ENCODE results near the gene ANGPTL2.

Gene ANGPTL2

GRCh38 chr9:127077644-127077946, 44.8 kb downstream of the ANGPTL2 start:
- Histone ChIP-seq H3K4me1 (ENCODE audit: control insufficient read depth, insufficient read depth, low read length) (peaks cover 11% of the 10 kb centered on the region), H3K4me3 (ENCODE audit: low read length) (no peak overlapping the region), H3K27me3 (ENCODE audit: control insufficient read depth, insufficient read depth, low read length) (no peaks in the 10 kb centered on the region), H3K27ac (ENCODE audit: low read depth, low read length) (no peak overlapping the region), H3K36me3 (ENCODE audit: control insufficient read depth, insufficient read depth, low read length) (no peaks in the 10 kb centered on the region), H3K9ac (ENCODE audit: low read length) (no peak overlapping the region)

GRCh38 chr9:127076860-127077643, 45.4 kb downstream of the ANGPTL2 start:
- no peak overlapping the region for H3K4me3 ChIP-seq (ENCODE audit: low read length)
- no peaks in the 10 kb centered on the region for H3K27me3 ChIP-seq (ENCODE audit: control insufficient read depth, insufficient read depth, low read length)
- H3K9ac ChIP-seq (ENCODE audit: low read length): no peak overlapping the region
- peaks cover 11% of the 10 kb centered on the region for H3K4me1 ChIP-seq (ENCODE audit: control insufficient read depth, insufficient read depth, low read length)
- H3K36me3 ChIP-seq (ENCODE audit: control insufficient read depth, insufficient read depth, low read length): no peaks in the 10 kb centered on the region
- H3K27ac ChIP-seq (ENCODE audit: low read depth, low read length): no peak overlapping the region

GRCh38 chr9:127075624-127076372, 46.6 kb downstream of the ANGPTL2 start:
- Histone ChIP-seq H3K27me3 (ENCODE audit: control insufficient read depth, insufficient read depth, low read length) (no peaks in the 10 kb centered on the region), H3K4me3 (ENCODE audit: low read length) (no peak overlapping the region), H3K27ac (ENCODE audit: low read depth, low read length) (no peak overlapping the region), H3K4me1 (ENCODE audit: control insufficient read depth, insufficient read depth, low read length) (peaks cover 11% of the 10 kb centered on the region), H3K36me3 (ENCODE audit: control insufficient read depth, insufficient read depth, low read length) (no peaks in the 10 kb centered on the region), H3K9ac (ENCODE audit: low read length) (no peak overlapping the region)

GRCh38 chr9:127074561-127075548, 47.6 kb downstream of the ANGPTL2 start:
- H3K4me3 ChIP-seq (ENCODE audit: low read length): no peak overlapping the region
- H3K9ac ChIP-seq (ENCODE audit: low read length): no peak overlapping the region
- no peak overlapping the region for H3K27ac ChIP-seq (ENCODE audit: low read depth, low read length)
- H3K27me3 ChIP-seq (ENCODE audit: control insufficient read depth, insufficient read depth, low read length): no peaks in the 10 kb centered on the region
- H3K36me3 ChIP-seq (ENCODE audit: control insufficient read depth, insufficient read depth, low read length): no peaks in the 10 kb centered on the region
- peaks cover 11% of the 10 kb centered on the region for H3K4me1 ChIP-seq (ENCODE audit: control insufficient read depth, insufficient read depth, low read length)

GRCh38 chr9:127067603-127068220, 54.7 kb downstream of the ANGPTL2 start:
- Histone ChIP-seq H3K27ac (ENCODE audit: low read depth, low read length) (no peak overlapping the region), H3K4me3 (ENCODE audit: low read length) (no peak overlapping the region), H3K4me1 (ENCODE audit: control insufficient read depth, insufficient read depth, low read length) (no peaks in the 10 kb centered on the region), H3K9ac (ENCODE audit: low read length) (no peak overlapping the region), H3K27me3 (ENCODE audit: control insufficient read depth, insufficient read depth, low read length) (no peaks in the 10 kb centered on the region), H3K36me3 (ENCODE audit: control insufficient read depth, insufficient read depth, low read length) (no peaks in the 10 kb centered on the region)

- no peak overlapping the region for H3K4me3 ChIP-seq (ENCODE audit: low read length)
These were observed 55.6 kb downstream of the ANGPTL2 start for GRCh38 chr9:127066851-127067136.

GRCh38 chr9:127066060-127066850, 56.2 kb downstream of the ANGPTL2 start:
- Histone ChIP-seq H3K9ac (ENCODE audit: low read length) (no peak overlapping the region), H3K27ac (ENCODE audit: low read depth, low read length) (no peak overlapping the region), H3K4me3 (ENCODE audit: low read length) (no peak overlapping the region), H3K27me3 (ENCODE audit: control insufficient read depth, insufficient read depth, low read length) (no peaks in the 10 kb centered on the region), H3K36me3 (ENCODE audit: control insufficient read depth, insufficient read depth, low read length) (no peaks in the 10 kb centered on the region), H3K4me1 (ENCODE audit: control insufficient read depth, insufficient read depth, low read length) (no peaks in the 10 kb centered on the region)

More at GRCh38 chr9:127066851-127067136, 55.6 kb downstream of the ANGPTL2 start:
- no peaks in the 10 kb centered on the region for H3K4me1 ChIP-seq (ENCODE audit: control insufficient read depth, insufficient read depth, low read length)
- no peak overlapping the region for H3K9ac ChIP-seq (ENCODE audit: low read length)
- no peaks in the 10 kb centered on the region for H3K36me3 ChIP-seq (ENCODE audit: control insufficient read depth, insufficient read depth, low read length)
- no peak overlapping the region for H3K27ac ChIP-seq (ENCODE audit: low read depth, low read length)
- H3K27me3 ChIP-seq (ENCODE audit: control insufficient read depth, insufficient read depth, low read length): no peaks in the 10 kb centered on the region

- no peak overlapping the region for H3K27ac ChIP-seq (ENCODE audit: low read depth, low read length)
- no peak overlapping the region for H3K9ac ChIP-seq (ENCODE audit: low read length)
- H3K36me3 ChIP-seq (ENCODE audit: control insufficient read depth, insufficient read depth, low read length): no peaks in the 10 kb centered on the region
- H3K4me1 ChIP-seq (ENCODE audit: control insufficient read depth, insufficient read depth, low read length): no peaks in the 10 kb centered on the region
- H3K27me3 ChIP-seq (ENCODE audit: control insufficient read depth, insufficient read depth, low read length): no peaks in the 10 kb centered on the region
- H3K4me3 ChIP-seq (ENCODE audit: low read length): no peak overlapping the region
These were observed 56.8 kb downstream of the ANGPTL2 start for GRCh38 chr9:127065592-127065991.

- Histone ChIP-seq H3K27me3 (ENCODE audit: control insufficient read depth, insufficient read depth, low read length) (no peaks in the 10 kb centered on the region), H3K9ac (ENCODE audit: low read length) (no peak overlapping the region), H3K4me3 (ENCODE audit: low read length) (no peak overlapping the region), H3K36me3 (ENCODE audit: control insufficient read depth, insufficient read depth, low read length) (no peaks in the 10 kb centered on the region), H3K4me1 (ENCODE audit: control insufficient read depth, insufficient read depth, low read length) (peaks cover 3% of the 10 kb centered on the region), H3K27ac (ENCODE audit: low read depth, low read length) (no peak overlapping the region)
These were observed 58.1 kb downstream of the ANGPTL2 start for GRCh38 chr9:127064335-127064734.

- no peaks in the 10 kb centered on the region for H3K36me3 ChIP-seq (ENCODE audit: control insufficient read depth, insufficient read depth, low read length)
- H3K4me1 ChIP-seq (ENCODE audit: control insufficient read depth, insufficient read depth, low read length): peaks cover 7% of the 10 kb centered on the region
- H3K27ac ChIP-seq (ENCODE audit: low read depth, low read length): no peak overlapping the region
- no peak overlapping the region for H3K4me3 ChIP-seq (ENCODE audit: low read length)
- no peak overlapping the region for H3K9ac ChIP-seq (ENCODE audit: low read length)
- H3K27me3 ChIP-seq (ENCODE audit: control insufficient read depth, insufficient read depth, low read length): no peaks in the 10 kb centered on the region
These were observed 61.0 kb downstream of the ANGPTL2 start for GRCh38 chr9:127061411-127061810.

- Histone ChIP-seq H3K27ac (ENCODE audit: low read depth, low read length) (no peak overlapping the region), H3K9ac (ENCODE audit: low read length) (no peak overlapping the region), H3K4me3 (ENCODE audit: low read length) (no peak overlapping the region), H3K4me1 (ENCODE audit: control insufficient read depth, insufficient read depth, low read length) (peaks cover 7% of the 10 kb centered on the region), H3K36me3 (ENCODE audit: control insufficient read depth, insufficient read depth, low read length) (no peaks in the 10 kb centered on the region), H3K27me3 (ENCODE audit: control insufficient read depth, insufficient read depth, low read length) (no peaks in the 10 kb centered on the region)
These were observed 62.6 kb downstream of the ANGPTL2 start for GRCh38 chr9:127059765-127060361.

All from rectal smooth muscle tissue (tissue), 1 donor.